Osteoblast (primary cell): ENCODE data around the gene FRAS1. TPM values are rescaled to one million over a fixed set of nuclear protein-coding genes. Genes with fewer than 3 reads are reported as not detected.
A peak's percentile ranks its signal among the peaks of the same experiment; 100 is the strongest.

Source experiments
- DNase-seq: peaks from one replicate; pipeline ENCODE4 v3.0.0; 2011; ENCODE audit warnings: low spot score, mixed read lengths; ENCODE audit not compliant: insufficient read length; ENCODE audit errors: missing footprints
- H2AFZ ChIP-seq: 2 replicates; pipeline ENCODE4 v1.6.0; 2011; ENCODE audit warnings: mild to moderate bottlenecking, low read length
- H3K27ac ChIP-seq: 2 replicates; pipeline ENCODE4 v1.5.1; 2011; ENCODE audit warnings: mild to moderate bottlenecking, low read depth, low read length, moderate library complexity
- H3K27me3 ChIP-seq: 2 replicates; pipeline ENCODE4 v1.6.0; 2012; ENCODE audit warnings: mild to moderate bottlenecking, control low read depth, inconsistent platforms, low read length, moderate library complexity; ENCODE audit not compliant: insufficient read depth
- H3K36me3 ChIP-seq: 2 replicates; pipeline ENCODE4 v1.5.1; 2011; ENCODE audit warnings: mild to moderate bottlenecking, low read length, control low read depth, moderate library complexity; ENCODE audit not compliant: insufficient read depth
- H3K4me1 ChIP-seq: 2 replicates; pipeline ENCODE4 v1.5.1; 2011; ENCODE audit warnings: mild to moderate bottlenecking, low read length, control low read depth, moderate library complexity; ENCODE audit not compliant: insufficient read depth
- H3K4me2 ChIP-seq: 2 replicates; pipeline ENCODE4 v1.6.0; 2011; ENCODE audit warnings: mild to moderate bottlenecking, low read length; ENCODE audit not compliant: insufficient read depth
- H3K4me3 ChIP-seq: fragments of 200-600 bp; sonication (generic); 3 replicates; pipeline ENCODE4 v1.5.1; 2012; ENCODE audit warnings: mild to moderate bottlenecking, low read length, inconsistent platforms; ENCODE audit not compliant: insufficient read depth
- H3K79me2 ChIP-seq: 2 replicates; pipeline ENCODE4 v1.6.0; 2012; ENCODE audit warnings: mild to moderate bottlenecking, low read length, control low read depth, inconsistent platforms; ENCODE audit not compliant: insufficient read depth
- H3K9me3 ChIP-seq: 2 replicates; pipeline ENCODE4 v1.5.1; 2011; ENCODE audit warnings: low read depth, low read length, control low read depth
- H4K20me1 ChIP-seq: 2 replicates; pipeline ENCODE4 v1.6.0; 2012; ENCODE audit warnings: mild to moderate bottlenecking, low read length, control low read depth; ENCODE audit not compliant: insufficient read depth
- total RNA-seq: library from RNA; depleted of rRNA; stranded (reverse); fragments of >200 nt; gene quantifications from 2 replicates; pipeline ENCODE4 v1.2.3, GENCODE V29; 2012
- TF ChIP-seq, protein P1 (sequence below): IDR thresholded peaks from 2 replicates; pipeline ENCODE4 v1.5.1; 2011; ENCODE audit warnings: mild to moderate bottlenecking, low read depth, low read length, moderate library complexity; ENCODE audit errors: extremely low read depth

Gene FRAS1
- total RNA-seq, 1 donor, result 5.1 TPM

DNA sequence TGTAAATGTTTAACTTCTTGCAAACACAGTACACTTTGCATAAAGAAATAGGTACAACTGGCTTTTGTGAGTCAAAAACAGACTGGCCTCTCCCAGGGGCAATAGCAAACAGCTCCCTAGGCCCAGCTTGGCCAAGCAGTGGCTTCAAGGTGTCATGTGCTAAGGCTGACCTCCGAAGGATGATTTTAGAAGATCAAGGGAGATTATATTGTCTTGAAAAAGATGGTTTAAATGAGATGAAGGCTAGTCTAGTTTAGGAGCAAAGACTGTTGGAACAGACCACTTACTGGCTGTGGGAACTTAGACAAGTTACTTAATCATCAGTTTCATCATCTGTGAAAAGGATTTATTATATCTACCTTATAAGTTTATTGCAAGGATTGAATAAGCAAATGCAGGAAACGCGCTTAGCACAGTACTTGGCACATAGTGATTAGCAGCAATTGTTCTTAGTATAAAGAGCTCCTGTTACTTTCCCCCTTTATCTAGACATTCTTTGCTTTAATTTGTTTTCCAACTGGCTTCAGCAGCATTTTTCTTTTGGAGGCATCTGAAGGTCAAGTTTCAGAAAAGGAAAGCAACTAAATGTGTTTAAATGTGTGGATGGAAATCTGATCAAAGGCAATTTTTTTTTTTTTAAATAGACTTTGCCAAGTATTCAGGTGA, 511.6 kb downstream of the FRAS1 start:
- no peaks in the 10 kb centered on the region for H3K36me3 ChIP-seq
- H3K9me3 ChIP-seq, result no peaks in the 10 kb centered on the region
- H3K4me3 ChIP-seq, result no peak overlapping the region
- peak overlapping the region; percentile 7 for H3K27ac ChIP-seq
- H3K4me2 ChIP-seq, result peak overlapping the region; percentile 37
- TF ChIP-seq, protein P1, sequence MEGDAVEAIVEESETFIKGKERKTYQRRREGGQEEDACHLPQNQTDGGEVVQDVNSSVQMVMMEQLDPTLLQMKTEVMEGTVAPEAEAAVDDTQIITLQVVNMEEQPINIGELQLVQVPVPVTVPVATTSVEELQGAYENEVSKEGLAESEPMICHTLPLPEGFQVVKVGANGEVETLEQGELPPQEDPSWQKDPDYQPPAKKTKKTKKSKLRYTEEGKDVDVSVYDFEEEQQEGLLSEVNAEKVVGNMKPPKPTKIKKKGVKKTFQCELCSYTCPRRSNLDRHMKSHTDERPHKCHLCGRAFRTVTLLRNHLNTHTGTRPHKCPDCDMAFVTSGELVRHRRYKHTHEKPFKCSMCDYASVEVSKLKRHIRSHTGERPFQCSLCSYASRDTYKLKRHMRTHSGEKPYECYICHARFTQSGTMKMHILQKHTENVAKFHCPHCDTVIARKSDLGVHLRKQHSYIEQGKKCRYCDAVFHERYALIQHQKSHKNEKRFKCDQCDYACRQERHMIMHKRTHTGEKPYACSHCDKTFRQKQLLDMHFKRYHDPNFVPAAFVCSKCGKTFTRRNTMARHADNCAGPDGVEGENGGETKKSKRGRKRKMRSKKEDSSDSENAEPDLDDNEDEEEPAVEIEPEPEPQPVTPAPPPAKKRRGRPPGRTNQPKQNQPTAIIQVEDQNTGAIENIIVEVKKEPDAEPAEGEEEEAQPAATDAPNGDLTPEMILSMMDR, result no peak
- H4K20me1 ChIP-seq, result no peaks in the 10 kb centered on the region
- no peak overlapping the region for H2AFZ ChIP-seq
- no peaks in the 10 kb centered on the region for H3K27me3 ChIP-seq
- no peak for DNase-seq
- H3K79me2 ChIP-seq, result no peaks in the 10 kb centered on the region
- peaks cover 34% of the 10 kb centered on the region for H3K4me1 ChIP-seq

DNA sequence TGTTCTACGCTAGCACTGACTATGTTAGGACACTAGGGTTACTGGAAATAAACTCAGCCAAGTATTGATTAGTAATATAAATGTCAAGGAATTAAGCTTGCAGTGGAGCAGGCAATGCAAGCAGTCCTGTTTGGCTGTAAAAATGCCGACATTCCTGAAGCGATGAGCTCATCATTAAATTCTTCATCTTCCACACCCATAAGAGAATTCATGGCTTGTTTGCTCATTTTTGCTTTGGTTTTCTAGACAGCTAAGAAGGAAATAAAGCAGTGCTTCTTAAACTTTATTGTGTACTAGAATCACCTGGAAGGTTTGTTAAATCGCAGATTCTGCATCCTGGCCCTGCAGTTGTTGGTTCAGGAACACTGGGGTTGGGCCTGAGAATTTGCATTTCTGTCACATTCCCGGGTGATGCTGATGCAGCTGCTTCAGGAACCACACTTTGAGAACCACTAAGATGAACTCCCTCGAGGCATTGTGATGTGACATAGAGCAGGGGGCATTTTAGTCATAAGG, 512.2 kb downstream of the FRAS1 start:
- no peaks in the 10 kb centered on the region for H3K27me3 ChIP-seq
- H4K20me1 ChIP-seq, result no peaks in the 10 kb centered on the region
- H3K27ac ChIP-seq, result peak overlapping the region; percentile 7
- H3K36me3 ChIP-seq, result no peaks in the 10 kb centered on the region
- no peaks in the 10 kb centered on the region for H3K9me3 ChIP-seq
- H3K4me1 ChIP-seq, result peaks cover 34% of the 10 kb centered on the region
- no peaks in the 10 kb centered on the region for H3K79me2 ChIP-seq
- H2AFZ ChIP-seq, result peak overlapping the region; percentile 8
- no peak overlapping the region for H3K4me3 ChIP-seq
- DNase-seq, result peak; percentile 84
- peak overlapping the region; percentile 37 for H3K4me2 ChIP-seq
- TF ChIP-seq, protein P1, result no peak

DNA sequence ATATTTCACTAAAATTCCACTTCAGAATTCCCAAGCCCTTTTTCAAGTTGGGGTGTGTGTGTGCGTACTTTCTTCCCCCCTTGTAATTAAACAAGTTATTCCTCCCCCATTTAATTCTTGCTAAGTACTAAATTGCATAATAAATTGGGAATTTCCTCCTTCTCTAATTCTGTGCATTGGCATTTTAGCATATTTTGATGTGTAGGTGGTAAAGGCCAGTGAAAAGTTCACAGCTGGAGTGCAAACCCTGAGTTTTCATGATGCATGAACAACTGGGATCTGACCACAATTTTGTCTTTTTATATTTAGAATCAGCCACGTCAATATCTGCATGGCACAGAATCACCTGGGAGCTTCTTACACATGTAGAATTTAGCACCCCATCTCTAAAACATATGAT, 513.0 kb downstream of the FRAS1 start:
- Histone ChIP-seq H3K9me3 (no peaks in the 10 kb centered on the region), H4K20me1 (no peaks in the 10 kb centered on the region), H3K27ac (peak overlapping the region; percentile 7), H3K27me3 (no peaks in the 10 kb centered on the region), H3K36me3 (no peaks in the 10 kb centered on the region), H3K79me2 (no peaks in the 10 kb centered on the region), H3K4me2 (no peak overlapping the region), H3K4me3 (no peak overlapping the region), H3K4me1 (peaks cover 34% of the 10 kb centered on the region), H2AFZ (no peak overlapping the region)
- DNase-seq, result no peak
- TF ChIP-seq, protein P1, result no peak

DNA sequence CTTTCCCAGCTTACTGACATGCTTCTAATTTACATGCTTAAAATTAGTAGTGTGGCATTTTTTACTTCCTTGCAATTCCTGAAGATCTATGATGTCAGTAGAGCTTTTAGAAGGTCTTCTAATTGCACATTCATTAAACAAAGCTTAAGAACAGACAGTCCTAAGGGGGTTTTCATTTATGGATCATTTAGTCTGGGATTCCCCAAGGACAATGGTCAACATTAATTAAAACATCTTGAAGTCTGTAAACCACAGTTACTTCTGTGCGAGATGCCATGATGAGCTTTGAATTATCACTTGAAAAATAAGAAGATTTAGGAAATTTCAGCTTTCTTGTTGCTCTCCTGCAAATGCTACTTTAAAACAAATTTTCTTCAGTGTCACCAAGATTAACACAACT, 514.7 kb downstream of the FRAS1 start:
- Histone ChIP-seq H3K4me1 (peaks cover 24% of the 10 kb centered on the region), H4K20me1 (no peaks in the 10 kb centered on the region), H3K4me2 (no peak overlapping the region), H3K36me3 (no peaks in the 10 kb centered on the region), H3K79me2 (no peaks in the 10 kb centered on the region), H3K4me3 (no peak overlapping the region), H3K27ac (no peak overlapping the region), H3K27me3 (no peaks in the 10 kb centered on the region), H3K9me3 (no peaks in the 10 kb centered on the region), H2AFZ (no peak overlapping the region)
- no peak for DNase-seq
- TF ChIP-seq, protein P1, result no peak
